ENCODE data around the gene COL2A1.

DNA sequence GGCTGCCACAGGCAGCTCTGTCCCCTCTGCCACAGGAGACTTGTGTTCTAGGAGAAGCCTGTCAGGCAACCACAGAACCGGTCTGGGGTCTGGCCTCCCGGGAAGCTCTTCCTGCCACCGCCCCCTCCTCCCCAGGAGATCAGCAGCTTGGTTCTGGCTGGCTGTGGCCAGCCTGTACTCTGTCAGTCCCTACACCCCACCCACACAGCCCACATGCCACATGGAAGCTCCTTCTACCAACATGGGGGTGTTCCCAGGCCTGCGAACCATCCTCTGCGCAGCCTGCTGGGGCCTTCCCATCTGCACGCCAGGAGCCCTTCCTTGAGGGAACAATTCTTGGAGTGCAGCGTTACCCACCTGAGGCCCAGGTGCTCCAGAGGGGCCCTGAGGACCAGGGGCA is 24.1 kb downstream of the COL2A1 start:
- TF ChIP-seq, protein P1, sequence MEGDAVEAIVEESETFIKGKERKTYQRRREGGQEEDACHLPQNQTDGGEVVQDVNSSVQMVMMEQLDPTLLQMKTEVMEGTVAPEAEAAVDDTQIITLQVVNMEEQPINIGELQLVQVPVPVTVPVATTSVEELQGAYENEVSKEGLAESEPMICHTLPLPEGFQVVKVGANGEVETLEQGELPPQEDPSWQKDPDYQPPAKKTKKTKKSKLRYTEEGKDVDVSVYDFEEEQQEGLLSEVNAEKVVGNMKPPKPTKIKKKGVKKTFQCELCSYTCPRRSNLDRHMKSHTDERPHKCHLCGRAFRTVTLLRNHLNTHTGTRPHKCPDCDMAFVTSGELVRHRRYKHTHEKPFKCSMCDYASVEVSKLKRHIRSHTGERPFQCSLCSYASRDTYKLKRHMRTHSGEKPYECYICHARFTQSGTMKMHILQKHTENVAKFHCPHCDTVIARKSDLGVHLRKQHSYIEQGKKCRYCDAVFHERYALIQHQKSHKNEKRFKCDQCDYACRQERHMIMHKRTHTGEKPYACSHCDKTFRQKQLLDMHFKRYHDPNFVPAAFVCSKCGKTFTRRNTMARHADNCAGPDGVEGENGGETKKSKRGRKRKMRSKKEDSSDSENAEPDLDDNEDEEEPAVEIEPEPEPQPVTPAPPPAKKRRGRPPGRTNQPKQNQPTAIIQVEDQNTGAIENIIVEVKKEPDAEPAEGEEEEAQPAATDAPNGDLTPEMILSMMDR (IDR thresholded peaks at IDR 0.05; ENCODE audit: low read depth, low read length, missing input control): no peak
- TF ChIP-seq, protein P2, sequence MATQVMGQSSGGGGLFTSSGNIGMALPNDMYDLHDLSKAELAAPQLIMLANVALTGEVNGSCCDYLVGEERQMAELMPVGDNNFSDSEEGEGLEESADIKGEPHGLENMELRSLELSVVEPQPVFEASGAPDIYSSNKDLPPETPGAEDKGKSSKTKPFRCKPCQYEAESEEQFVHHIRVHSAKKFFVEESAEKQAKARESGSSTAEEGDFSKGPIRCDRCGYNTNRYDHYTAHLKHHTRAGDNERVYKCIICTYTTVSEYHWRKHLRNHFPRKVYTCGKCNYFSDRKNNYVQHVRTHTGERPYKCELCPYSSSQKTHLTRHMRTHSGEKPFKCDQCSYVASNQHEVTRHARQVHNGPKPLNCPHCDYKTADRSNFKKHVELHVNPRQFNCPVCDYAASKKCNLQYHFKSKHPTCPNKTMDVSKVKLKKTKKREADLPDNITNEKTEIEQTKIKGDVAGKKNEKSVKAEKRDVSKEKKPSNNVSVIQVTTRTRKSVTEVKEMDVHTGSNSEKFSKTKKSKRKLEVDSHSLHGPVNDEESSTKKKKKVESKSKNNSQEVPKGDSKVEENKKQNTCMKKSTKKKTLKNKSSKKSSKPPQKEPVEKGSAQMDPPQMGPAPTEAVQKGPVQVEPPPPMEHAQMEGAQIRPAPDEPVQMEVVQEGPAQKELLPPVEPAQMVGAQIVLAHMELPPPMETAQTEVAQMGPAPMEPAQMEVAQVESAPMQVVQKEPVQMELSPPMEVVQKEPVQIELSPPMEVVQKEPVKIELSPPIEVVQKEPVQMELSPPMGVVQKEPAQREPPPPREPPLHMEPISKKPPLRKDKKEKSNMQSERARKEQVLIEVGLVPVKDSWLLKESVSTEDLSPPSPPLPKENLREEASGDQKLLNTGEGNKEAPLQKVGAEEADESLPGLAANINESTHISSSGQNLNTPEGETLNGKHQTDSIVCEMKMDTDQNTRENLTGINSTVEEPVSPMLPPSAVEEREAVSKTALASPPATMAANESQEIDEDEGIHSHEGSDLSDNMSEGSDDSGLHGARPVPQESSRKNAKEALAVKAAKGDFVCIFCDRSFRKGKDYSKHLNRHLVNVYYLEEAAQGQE (IDR thresholded peaks at IDR 0.05): no peak

Measured in liver (tissue), 2 donors.